IMR-90 (cell line): ENCODE measurements around the gene MIEN1. TPM values are rescaled to one million over a fixed set of nuclear protein-coding genes. Genes with fewer than 3 reads are reported as not detected.

Experiments used
- ATAC-seq: fragments of 200-7000 bp; cut with Tn5 transposase; 2 replicates; pipeline ENCODE4 v1.9.1; 2020; ENCODE audit warnings: low read depth, mild to moderate bottlenecking, moderate library complexity
- BruUV-seq: library from RNA; stranded (reverse); fragments of 400-500 nt; replicated peaks from 2 replicates; lab custom pipeline; 2021; lab: Mats Ljungman, UMichigan
- CTCF ChIA-PET: fragments of 300-600 bp; formaldehyde crosslinking; extraction: SDS; loops from one replicate; lab custom pipeline; 2021; ENCODE audit warnings: antibody characterized with exemption; lab: Yijun Ruan, JAX
- POLR2A ChIA-PET: fragments of 300-600 bp; sonication (Branson Sonifier 250); formaldehyde crosslinking; loops from one replicate; lab custom pipeline; 2022; ENCODE audit warnings: antibody characterized with exemption; ENCODE audit not compliant: unreplicated experiment; lab: Charles Lee
- DNase-seq: peaks from one replicate; pipeline ENCODE4 v3.0.0; 2013
- H2AFZ ChIP-seq: replicated peaks from 2 replicates; pipeline ENCODE3; 2013; ENCODE audit warnings: low read length, mild to moderate bottlenecking; ENCODE audit not compliant: poor library complexity
- H2AK5ac ChIP-seq: 2 replicates; pipeline ENCODE4 v1.6.1; 2013; ENCODE audit warnings: low read depth, low read length, inconsistent platforms
- H2AK9ac ChIP-seq: replicated peaks from 2 replicates; pipeline ENCODE3; 2013; ENCODE audit warnings: mild to moderate bottlenecking, low read depth, low read length, moderate library complexity; ENCODE audit not compliant: poor library complexity
- H2BK120ac ChIP-seq: 2 replicates; pipeline ENCODE4 v1.6.1; 2013; ENCODE audit warnings: low read depth, low read length, inconsistent platforms
- H2BK15ac ChIP-seq: 3 replicates; pipeline ENCODE4 v1.6.1; 2013; ENCODE audit warnings: low read depth, low read length, inconsistent platforms
- H2BK20ac ChIP-seq: 2 replicates; pipeline ENCODE4 v1.6.1; 2013; ENCODE audit warnings: low read depth, mild to moderate bottlenecking, inconsistent platforms, low read length, moderate library complexity
- H2BK5ac ChIP-seq: 2 replicates; pipeline ENCODE4 v1.6.1; 2013; ENCODE audit warnings: mild to moderate bottlenecking, low read depth, low read length, inconsistent platforms; ENCODE audit not compliant: poor library complexity, severe bottlenecking
- H3K14ac ChIP-seq: replicated peaks from 2 replicates; pipeline ENCODE4 v1.6.1; 2013; ENCODE audit warnings: low read depth, low read length, inconsistent platforms
- H3K18ac ChIP-seq: 2 replicates; pipeline ENCODE4 v1.6.1; 2013; ENCODE audit warnings: low read depth, low read length, control low read depth
- H3K23ac ChIP-seq: 2 replicates; pipeline ENCODE4 v1.6.1; 2013; ENCODE audit warnings: low read depth, low read length, inconsistent platforms
- H3K27ac ChIP-seq: 2 replicates; pipeline ENCODE4 v1.5.1; 2013; ENCODE audit warnings: mild to moderate bottlenecking, control low read depth, low read length; ENCODE audit not compliant: insufficient read depth
- H3K27me3 ChIP-seq: 2 replicates; pipeline ENCODE4 v1.6.1; 2013; ENCODE audit warnings: low read length; ENCODE audit not compliant: control insufficient read depth, insufficient read depth
- H3K36me3 ChIP-seq: 2 replicates; pipeline ENCODE4 v1.6.1; 2013; ENCODE audit warnings: low read length, mixed read lengths; ENCODE audit not compliant: control insufficient read depth, insufficient read depth
- H3K4ac ChIP-seq: 2 replicates; pipeline ENCODE4 v1.6.1; 2013; ENCODE audit warnings: low read depth, low read length, inconsistent platforms
- H3K4me1 ChIP-seq: 2 replicates; pipeline ENCODE4 v1.6.1; 2013; ENCODE audit warnings: low read length, mixed read lengths; ENCODE audit not compliant: control insufficient read depth, insufficient read depth
- H3K4me2 ChIP-seq: 2 replicates; pipeline ENCODE4 v1.6.1; 2013; ENCODE audit warnings: low read depth, mild to moderate bottlenecking, control low read depth, low read length, moderate library complexity
- H3K4me3 ChIP-seq: 2 replicates; pipeline ENCODE4 v1.5.1; 2013; ENCODE audit warnings: low read depth, mild to moderate bottlenecking, control low read depth, low read length, moderate library complexity; ENCODE audit not compliant: insufficient read depth
- H3K56ac ChIP-seq: 2 replicates; pipeline ENCODE4 v1.6.1; 2013; ENCODE audit warnings: low read length, inconsistent platforms; ENCODE audit not compliant: insufficient read depth; ENCODE audit errors: extremely low read depth
- H3K79me1 ChIP-seq, 2 experiments: 2 replicates each; pipeline ENCODE4 v1.6.1; 2013; ENCODE audit warnings: low read length in 2 of 2, inconsistent platforms in 1 of 2, low read depth in 1 of 2
- H3K9ac ChIP-seq: 2 replicates; pipeline ENCODE4 v1.6.1; 2013; ENCODE audit warnings: low read depth, low read length, control low read depth
- H3K9me1 ChIP-seq: 2 replicates; pipeline ENCODE4 v1.6.1; 2013; ENCODE audit warnings: low read length, inconsistent platforms; ENCODE audit not compliant: insufficient read depth
- H3K9me3 ChIP-seq: 2 replicates; pipeline ENCODE4 v1.6.1; 2013; ENCODE audit warnings: low read length; ENCODE audit not compliant: control insufficient read depth, insufficient read depth
- H4K20me1 ChIP-seq: 2 replicates; pipeline ENCODE4 v1.6.1; 2013; ENCODE audit warnings: low read length, inconsistent platforms; ENCODE audit not compliant: insufficient read depth
- H4K5ac ChIP-seq: 2 replicates; pipeline ENCODE4 v1.6.1; 2013; ENCODE audit warnings: mild to moderate bottlenecking, low read depth, low read length, control low read depth
- H4K8ac ChIP-seq, 2 experiments: 2 replicates each; pipeline ENCODE4 v1.6.1; 2013; ENCODE audit warnings: low read depth in 2 of 2, low read length in 2 of 2, control low read depth in 1 of 2, inconsistent platforms in 1 of 2
- H4K91ac ChIP-seq: 2 replicates; pipeline ENCODE4 v1.6.1; 2013; ENCODE audit warnings: low read depth, low read length, inconsistent platforms; ENCODE audit not compliant: insufficient read depth
- CEBPB ChIP-seq: IDR thresholded peaks from 2 replicates; pipeline ENCODE4 v1.6.1; 2012; ENCODE audit warnings: low read depth, low read length, improper control_type of control experiment
- FOS ChIP-seq: fragments of 150-350 bp; IDR thresholded peaks from 2 replicates; pipeline ENCODE4 v1.6.1; 2016; ENCODE audit warnings: low read depth, low read length
- MAFK ChIP-seq: IDR thresholded peaks from 2 replicates; pipeline ENCODE4 v1.6.1; 2012; ENCODE audit warnings: low read depth, low read length, improper control_type of control experiment
- MAZ ChIP-seq: IDR thresholded peaks from 2 replicates; pipeline ENCODE4 v1.6.1; 2012; ENCODE audit warnings: low read depth, mild to moderate bottlenecking, low read length, improper control_type of control experiment, moderate library complexity, borderline replicate concordance
- MXI1 ChIP-seq: IDR thresholded peaks from 2 replicates; pipeline ENCODE4 v1.6.1; 2012; ENCODE audit warnings: low read depth, mild to moderate bottlenecking, low read length, moderate library complexity, borderline replicate concordance
- RCOR1 ChIP-seq: IDR thresholded peaks from 2 replicates; pipeline ENCODE4 v1.6.1; 2012; ENCODE audit warnings: mild to moderate bottlenecking, low read length, improper control_type of control experiment; ENCODE audit not compliant: insufficient replicate concordance
- RFX5 ChIP-seq: IDR thresholded peaks from 2 replicates; pipeline ENCODE4 v1.8.0; 2012; ENCODE audit warnings: low read depth, mild to moderate bottlenecking, low read length, moderate library complexity
- SMC3 ChIP-seq: fragments of 150-350 bp; IDR thresholded peaks from 2 replicates; pipeline ENCODE4 v1.6.1; 2016; ENCODE audit warnings: low read depth, mild to moderate bottlenecking, antibody characterized with exemption, low read length, moderate library complexity
- USF2 ChIP-seq: fragments of 150-350 bp; IDR thresholded peaks from 2 replicates; pipeline ENCODE4 v1.6.1; 2017; ENCODE audit warnings: mild to moderate bottlenecking, antibody characterized with exemption, low read length, low read depth
- WGBS, 2 experiments: methylation state at CpG; one replicate each; pipeline versions ENCODE4 v1.1.5 to v1.1.7; 2013; ENCODE audit warnings: missing lambda C conversion rate in 2 of 2; ENCODE audit not compliant: insufficient read length in 1 of 2; ENCODE audit errors: extremely low coverage in 2 of 2; 5-methylcytosine and 5-hydroxymethylcytosine counted together
- dilution Hi-C: fragments of 300-500 bp; cut with HindIII; formaldehyde crosslinking; loops from one replicate; pipeline ENCODE4 v1.14.3; 2018; ENCODE audit warnings: low sequenced_read_pairs; ENCODE audit not compliant: unreplicated experiment
- in situ Hi-C: fragments of 300-500 bp; cut with MboI; formaldehyde crosslinking; loops from 3 replicates; pipeline ENCODE4 v1.14.3; 2019; ENCODE audit warnings: low sequenced_read_pairs, inconsistent platforms, mixed read lengths
- intact Hi-C: fragments of 100-400 bp; cut with micrococcal nuclease; formaldehyde crosslinking; loops from 2 replicates; pipeline ENCODE4 v1.10.0; 2022
- polyA plus RNA-seq, 3 experiments: library from polyadenylated mRNA; depleted of rRNA; stranded (reverse); fragments of >200 nt; gene quantifications; 2 replicates each; pipeline ENCODE4 v1.2.3, GENCODE V29; 2012; ENCODE audit warnings: low replicate concordance in 1 of 3
- total RNA-seq: library from RNA; depleted of rRNA; stranded (reverse); fragments of >200 nt; gene quantifications from 2 replicates; pipeline ENCODE4 v1.2.3, GENCODE V29; 2012

MIEN1 gene
- total and polyA plus RNA-seq, 2 of the 4 experiments (the other 2 are of a cell fraction) = 20.3 to 75.6 TPM

DNA sequence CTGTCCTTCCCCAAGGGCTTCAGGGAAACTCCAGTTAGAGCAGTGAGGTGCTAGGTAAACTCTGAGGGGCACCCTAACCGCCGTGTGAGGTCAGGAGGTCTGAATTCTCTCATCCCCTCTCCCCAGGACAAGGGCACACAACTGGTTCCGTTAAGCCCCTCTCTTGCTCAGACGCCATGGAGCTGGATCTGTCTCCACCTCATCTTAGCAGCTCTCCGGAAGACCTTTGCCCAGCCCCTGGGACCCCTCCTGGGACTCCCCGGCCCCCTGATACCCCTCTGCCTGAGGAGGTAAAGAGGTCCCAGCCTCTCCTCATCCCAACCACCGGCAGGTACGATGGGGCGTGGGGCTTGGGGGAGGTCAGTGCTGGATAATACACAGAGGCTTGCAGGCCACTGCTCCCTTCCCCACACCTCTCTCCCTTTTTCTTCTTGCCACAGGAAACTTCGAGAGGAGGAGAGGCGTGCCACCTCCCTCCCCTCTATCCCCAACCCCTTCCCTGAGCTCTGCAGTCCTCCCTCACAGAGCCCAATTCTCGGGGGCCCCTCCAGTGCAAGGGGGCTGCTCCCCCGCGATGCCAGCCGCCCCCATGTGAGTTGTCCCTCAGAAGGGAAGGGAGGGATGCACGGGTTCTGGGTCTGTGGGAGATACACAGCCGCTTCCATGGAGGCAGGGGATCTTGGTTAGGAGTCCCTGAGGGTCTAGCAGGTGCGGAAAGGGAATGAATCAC lies 12.0 kb upstream of the MIEN1 start:
- TF ChIP-seq MXI1 = no peak
- no peak for TF ChIP-seq MAFK
- TF ChIP-seq RFX5 = no peak
- no peak for TF ChIP-seq CEBPB
- no peak for TF ChIP-seq USF2
- TF ChIP-seq MAZ = no peak
- TF ChIP-seq FOS = no peak
- TF ChIP-seq RCOR1 = no peak
- no peak for TF ChIP-seq SMC3
- Histone ChIP-seq H3K56ac (no peak overlapping the region), H3K4me3 (no peak overlapping the region), H3K4me2 (no peak overlapping the region), H4K91ac (no peak overlapping the region), H3K4ac (no peak overlapping the region), H3K18ac (no peak overlapping the region), H3K9me1 (0 out of 2 replicates have a peak, but pooled peaks cover 6% of the 10 kb centered on the region), H2BK20ac (no peak overlapping the region), H2BK15ac (no peak overlapping the region), H2AK9ac (peak overlapping the region; percentile 55), H4K20me1 (no peaks in the 10 kb centered on the region), H3K79me1 (no peaks in the 10 kb centered on the region), H2AK5ac (no peak overlapping the region), H4K8ac (no peak overlapping the region), H2BK120ac (no peak overlapping the region), H3K4me1 (peaks cover 16% of the 10 kb centered on the region; the same call in 1 of the 2 replicates), H3K27me3 (peaks cover 44% of the 10 kb centered on the region), H4K5ac (no peak overlapping the region), H3K23ac (no peak overlapping the region), H3K9me3 (no peaks in the 10 kb centered on the region), H3K14ac (no peak overlapping the region), H2AFZ (no peak overlapping the region), H3K9ac (no peak overlapping the region), H2BK5ac (no peak overlapping the region), H3K27ac (no peak overlapping the region), H3K36me3 (no peaks in the 10 kb centered on the region)
- in situ Hi-C loops = no loop called here
- dilution Hi-C loops = no loop called here
- no CpG with 5 or more reads among the region's 18 CpGs for WGBS, 2 experiments
- CTCF ChIA-PET = no interaction called here
- ATAC-seq (no peak), DNase-seq (no peak)
- POLR2A ChIA-PET = no interaction called here
- no TSS peak for BruUV-seq
- intact Hi-C loops = no loop called here
